Erythroblast (primary cell): ENCODE results near the gene MAPK4.
"Not testable (repeated sequence)": the region's sequence is repeated elsewhere in the genome, so short reads cannot be mapped to it uniquely, and the experiment has no call there.

Experiments
- DNase-seq, 2 experiments: peaks; one replicate each; lab custom pipeline; 2025; lab: John Stamatoyannopoulos, UW
- GATA1 ChIP-seq: IDR thresholded peaks from 2 replicates; pipeline ENCODE4 v1.6.1; 2011; ENCODE audit warnings: low read depth, mild to moderate bottlenecking, control low read depth, low read length, moderate library complexity
- POLR2A ChIP-seq: IDR thresholded peaks from 2 replicates; pipeline ENCODE4 v1.6.1; 2011; ENCODE audit warnings: mild to moderate bottlenecking, low read length

MAPK4 gene

GRCh38 chr18:50686409-50686808 lies 126.5 kb downstream of the MAPK4 start:
- TF ChIP-seq GATA1 (no peak), POLR2A (no peak)
- no peak for DNase-seq

GRCh38 chr18:50687491-50687890 lies 127.6 kb downstream of the MAPK4 start:
- no peak for DNase-seq
- no peak for TF ChIP-seq GATA1
- TF ChIP-seq POLR2A, result no peak

DNA sequence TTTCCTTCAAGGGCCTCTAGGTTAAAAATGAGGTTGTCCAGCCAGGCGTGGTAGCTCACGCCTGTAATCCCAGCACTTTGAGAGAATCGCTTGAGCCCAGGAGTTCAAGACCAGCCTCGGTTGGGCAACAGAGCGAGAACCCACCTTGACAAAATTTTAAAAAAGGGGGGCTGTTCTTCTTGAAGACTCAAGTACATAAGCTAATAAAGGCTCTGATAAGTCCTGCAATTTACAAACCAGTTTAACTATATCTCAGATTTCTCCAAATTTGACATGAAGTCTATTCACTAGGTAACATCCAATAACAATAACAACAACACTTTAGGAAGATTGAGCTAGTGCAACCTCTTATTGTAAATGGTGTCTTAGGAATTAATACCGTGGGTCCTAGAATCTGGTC lies 129.7 kb downstream of the MAPK4 start:
- no peak for TF ChIP-seq GATA1
- TF ChIP-seq POLR2A, result no peak
- DNase-seq, result no peak

GRCh38 chr18:50694147-50694546 lies 134.3 kb downstream of the MAPK4 start:
- TF ChIP-seq POLR2A (no peak), GATA1 (no peak)
- DNase-seq, result no peak

DNA sequence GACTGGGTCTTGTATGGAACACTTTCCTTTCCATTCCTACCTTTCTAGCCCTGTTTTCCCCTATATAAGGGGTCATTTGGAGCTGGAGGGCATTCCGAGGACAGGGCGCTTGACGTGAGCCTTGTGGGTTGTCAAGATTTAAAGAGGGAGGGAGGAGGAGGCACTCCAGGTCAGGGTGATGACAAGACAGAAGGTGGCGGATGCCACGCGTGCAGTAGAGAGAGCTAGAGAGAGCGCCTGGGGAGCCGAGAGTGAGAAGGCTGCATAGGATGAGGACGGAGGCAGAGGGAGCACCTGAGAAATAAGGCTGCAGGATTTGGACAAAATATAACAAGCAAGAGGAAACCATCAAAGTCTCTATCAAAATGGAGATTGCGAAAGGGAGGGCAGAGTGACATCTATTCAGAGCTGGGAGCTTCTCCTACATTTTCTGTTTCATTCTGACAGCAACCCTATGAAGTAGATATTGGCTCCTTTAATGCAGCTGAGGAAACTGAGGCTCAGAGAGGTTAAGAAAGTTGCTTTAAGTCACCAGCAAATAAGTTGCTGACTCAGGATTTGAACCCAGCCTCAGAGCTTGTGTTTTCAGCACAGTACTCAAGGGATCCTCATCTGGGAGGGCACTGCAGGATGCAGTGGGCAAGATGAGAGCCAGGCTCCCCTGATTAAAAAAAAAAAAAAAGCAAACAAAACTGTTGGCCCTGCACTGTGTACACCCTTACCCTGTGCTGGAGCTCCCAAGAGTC lies 135.7 kb downstream of the MAPK4 start:
- no peak for TF ChIP-seq GATA1
- no peak for TF ChIP-seq POLR2A
- DNase-seq, result no peak

- TF ChIP-seq GATA1 (no peak), POLR2A (no peak)
- no peak for DNase-seq
These were observed 136.5 kb downstream of the MAPK4 start for GRCh38 chr18:50696436-50696835.

GRCh38 chr18:50696929-50697328 lies 137.0 kb downstream of the MAPK4 start:
- no peak for DNase-seq
- TF ChIP-seq POLR2A (no peak), GATA1 (no peak)

DNA sequence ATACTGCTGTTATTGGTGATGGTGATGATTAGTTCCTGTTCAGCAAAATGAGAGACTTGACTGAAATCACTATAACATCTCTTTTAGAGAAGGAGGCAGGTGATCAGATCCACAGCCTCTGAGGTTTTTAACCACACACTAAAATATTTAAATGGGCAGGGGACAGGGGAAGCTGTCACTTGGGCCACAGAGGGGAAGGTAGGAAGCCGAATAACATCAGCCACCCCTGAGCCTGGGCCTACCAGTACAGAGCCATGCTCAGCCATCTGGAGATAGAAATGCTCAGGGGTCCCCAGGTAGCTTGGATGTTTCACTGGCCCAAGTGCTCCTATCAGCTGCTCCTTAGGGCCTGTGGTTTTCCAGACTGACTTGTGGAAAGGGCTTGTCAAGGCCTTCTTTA lies 137.6 kb downstream of the MAPK4 start:
- TF ChIP-seq GATA1, result no peak
- TF ChIP-seq POLR2A, result no peak
- no peak for DNase-seq

GRCh38 chr18:50700245-50701165 lies 140.6 kb downstream of the MAPK4 start:
- no peak for TF ChIP-seq POLR2A
- no peak for TF ChIP-seq GATA1
- no peak for DNase-seq

GRCh38 chr18:50704357-50704940 lies 144.6 kb downstream of the MAPK4 start:
- no peak for TF ChIP-seq POLR2A
- no peak for TF ChIP-seq GATA1
- DNase-seq, result no peak

DNA sequence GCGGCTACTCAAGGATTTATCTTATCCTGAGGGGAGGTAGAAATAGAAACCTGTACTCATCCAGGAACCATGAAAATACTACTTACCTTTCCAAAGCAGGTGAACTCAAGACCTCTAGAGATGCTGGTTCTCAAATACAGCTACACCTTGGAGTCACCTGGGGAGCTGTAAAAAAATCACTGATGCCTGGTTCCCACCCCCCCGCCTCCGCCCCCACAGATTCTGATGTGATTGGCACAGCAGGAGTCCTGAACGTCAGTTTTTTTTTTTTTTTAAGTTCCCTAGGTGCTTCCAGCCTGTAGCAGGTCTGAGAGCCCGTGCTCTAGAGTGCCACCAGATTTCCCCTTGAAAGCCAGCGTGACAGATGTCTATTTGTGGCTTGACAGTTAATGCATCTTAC lies 146.3 kb downstream of the MAPK4 start:
- TF ChIP-seq POLR2A (no peak), GATA1 (no peak)
- no peak for DNase-seq

DNA sequence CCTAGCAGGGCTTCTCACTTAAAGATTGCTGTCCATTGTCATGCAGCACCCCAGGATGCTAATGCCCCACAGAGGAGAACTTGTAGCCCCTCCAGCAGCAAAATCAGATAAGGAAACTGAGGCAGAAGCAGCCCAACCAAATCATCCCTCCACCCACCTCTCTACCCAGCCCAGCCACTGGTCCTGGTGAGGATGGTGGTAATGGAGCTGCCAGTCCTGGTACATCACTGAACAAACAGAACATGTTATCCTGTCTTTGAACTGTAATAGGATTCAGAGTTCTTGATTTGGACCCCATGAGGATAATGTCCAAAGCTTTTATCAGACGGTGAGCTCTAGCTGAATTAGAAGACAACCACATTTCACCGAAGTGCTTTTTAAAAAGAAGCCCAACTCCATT lies 146.8 kb downstream of the MAPK4 start:
- TF ChIP-seq GATA1 (no peak), POLR2A (no peak)
- no peak for DNase-seq

- not testable (repeated sequence) for DNase-seq
These were observed 147.4 kb downstream of the MAPK4 start for GRCh38 chr18:50707297-50707696.

DNA sequence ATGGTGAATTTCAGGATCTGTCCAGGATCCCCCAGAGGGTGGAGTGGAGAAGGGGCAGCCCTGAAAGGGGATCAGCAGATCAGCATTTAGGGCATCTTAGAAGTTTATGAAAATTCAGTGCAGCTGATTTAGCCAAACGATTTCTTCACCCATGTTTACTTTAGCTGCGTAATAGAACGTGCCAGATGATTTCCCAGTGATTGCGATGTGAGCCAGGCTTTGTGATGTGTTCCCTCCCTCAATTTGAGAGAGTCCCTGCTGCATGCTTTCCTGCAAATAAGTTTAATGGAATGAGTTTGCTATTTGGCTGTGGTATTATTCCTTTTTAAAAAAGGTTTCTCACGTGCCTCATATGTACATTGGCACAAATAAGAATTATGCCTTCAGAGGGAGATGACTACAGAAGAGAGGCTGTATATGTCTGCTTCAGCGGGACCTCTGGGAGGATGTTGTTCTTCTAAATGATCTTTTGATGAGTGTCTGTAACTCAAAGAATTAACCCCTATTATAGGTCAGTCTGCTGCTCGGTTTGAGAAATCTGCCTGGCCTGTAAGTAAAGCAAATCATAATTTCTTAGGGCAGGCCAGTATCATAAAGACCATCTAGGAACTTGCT lies 148.1 kb downstream of the MAPK4 start:
- TF ChIP-seq POLR2A, result no peak
- TF ChIP-seq GATA1, result no peak
- DNase-seq, result no peak
